Activated B cell treated with CpG ODN at 0.5 μM for 24 hours (primary cell): ENCODE measurements around the gene WSB2. TPM values are rescaled to one million over a fixed set of nuclear protein-coding genes. Genes with fewer than 3 reads are reported as not detected.
"Not testable (repeated sequence)": the region's sequence is repeated elsewhere in the genome, so short reads cannot be mapped to it uniquely, and the experiment has no call there.

ENCODE experiments used
- ATAC-seq: fragments of 200-7000 bp; cut with Tn5 transposase; one replicate; pipeline ENCODE4 v1.10.0; 2021; ENCODE audit warnings: low read depth, mild to moderate bottlenecking, moderate library complexity
- CTCF ChIA-PET: fragments of 350-600 bp; sonication (Branson Sonifier 250); formaldehyde crosslinking; loops from one replicate; lab custom pipeline; 2021; ENCODE audit warnings: antibody characterized with exemption; lab: Charles Lee
- POLR2A ChIA-PET: fragments of 350-600 bp; sonication (Branson Sonifier 250); formaldehyde crosslinking; loops from one replicate; lab custom pipeline; 2021; ENCODE audit warnings: antibody characterized with exemption; lab: Charles Lee
- DNase-seq: peaks from one replicate; pipeline ENCODE4 v3.0.0; 2022
- H3K27ac Mint-ChIP-seq: one replicate; pipeline ENCODE4 v1.8.0; 2020; ENCODE audit warnings: mixed read lengths
- H3K27me3 Mint-ChIP-seq: one replicate; pipeline ENCODE4 v1.8.0; 2021; ENCODE audit warnings: mixed read lengths
- H3K36me3 Mint-ChIP-seq: one replicate; pipeline ENCODE4 v1.8.0; 2021; ENCODE audit warnings: low read depth, mixed read lengths
- H3K4me1 Mint-ChIP-seq: one replicate; pipeline ENCODE4 v1.8.0; 2021; ENCODE audit warnings: mixed read lengths
- H3K4me3 Mint-ChIP-seq: one replicate; pipeline ENCODE4 v1.8.0; 2020; ENCODE audit warnings: mild to moderate bottlenecking, mixed read lengths
- H3K9me3 Mint-ChIP-seq: one replicate; pipeline ENCODE4 v1.8.0; 2020; ENCODE audit warnings: mixed read lengths
- intact Hi-C: fragments of 100-400 bp; cut with micrococcal nuclease; formaldehyde crosslinking; loops from one replicate; pipeline ENCODE4 v1.15.1; 2024
- total RNA-seq: library from RNA; stranded (reverse); gene quantifications from 2 replicates; pipeline ENCODE4 v1.2.3, GENCODE V29; 2022
- TF ChIP-seq, protein P1 (sequence below): fragments of 200-600 bp; IDR thresholded peaks from one replicate; pipeline ENCODE4 v1.8.0; 2022; ENCODE audit warnings: antibody characterized with exemption, mild to moderate bottlenecking

Gene WSB2
- total RNA-seq, 1 donor from 2014 or later = 28.4 TPM

DNA sequence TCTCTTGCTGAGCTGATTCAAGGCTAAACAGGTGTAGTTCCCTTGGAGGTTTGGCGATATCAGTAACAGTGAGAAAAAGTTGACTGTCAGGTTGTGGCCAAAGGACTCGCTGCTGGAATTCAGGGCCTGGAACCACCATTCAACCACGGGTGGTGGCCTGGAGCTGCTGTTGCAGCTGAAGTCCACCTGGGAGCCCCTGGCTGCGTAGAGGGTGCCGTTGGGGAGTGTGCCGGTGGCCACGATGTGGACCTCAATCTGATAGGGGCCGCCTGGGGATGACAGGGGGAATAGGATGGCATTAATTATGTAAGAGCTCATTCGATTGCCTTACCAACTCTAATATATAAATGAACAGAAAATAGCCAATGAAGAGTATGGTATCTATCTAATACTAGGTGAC is 21.2 kb upstream of the WSB2 start:
- Mint-ChIP-seq H3K27me3 (no peaks in the 10 kb centered on the region), H3K4me1 (no peaks in the 10 kb centered on the region), H3K27ac (no peak overlapping the region), H3K4me3 (no peak overlapping the region), H3K9me3 (no peaks in the 10 kb centered on the region), H3K36me3 (no peaks in the 10 kb centered on the region)
- ATAC-seq (no peak), DNase-seq (no peak)
- intact Hi-C loops = no loop called here
- ChIA-PET POLR2A (interaction anchor here (0.7 kb wide), 1 partner anchor 137 kb away, joined by 8 read pairs; no protein-coding TSS in a partner anchor), CTCF (no interaction called here)
- TF ChIP-seq, protein P1, sequence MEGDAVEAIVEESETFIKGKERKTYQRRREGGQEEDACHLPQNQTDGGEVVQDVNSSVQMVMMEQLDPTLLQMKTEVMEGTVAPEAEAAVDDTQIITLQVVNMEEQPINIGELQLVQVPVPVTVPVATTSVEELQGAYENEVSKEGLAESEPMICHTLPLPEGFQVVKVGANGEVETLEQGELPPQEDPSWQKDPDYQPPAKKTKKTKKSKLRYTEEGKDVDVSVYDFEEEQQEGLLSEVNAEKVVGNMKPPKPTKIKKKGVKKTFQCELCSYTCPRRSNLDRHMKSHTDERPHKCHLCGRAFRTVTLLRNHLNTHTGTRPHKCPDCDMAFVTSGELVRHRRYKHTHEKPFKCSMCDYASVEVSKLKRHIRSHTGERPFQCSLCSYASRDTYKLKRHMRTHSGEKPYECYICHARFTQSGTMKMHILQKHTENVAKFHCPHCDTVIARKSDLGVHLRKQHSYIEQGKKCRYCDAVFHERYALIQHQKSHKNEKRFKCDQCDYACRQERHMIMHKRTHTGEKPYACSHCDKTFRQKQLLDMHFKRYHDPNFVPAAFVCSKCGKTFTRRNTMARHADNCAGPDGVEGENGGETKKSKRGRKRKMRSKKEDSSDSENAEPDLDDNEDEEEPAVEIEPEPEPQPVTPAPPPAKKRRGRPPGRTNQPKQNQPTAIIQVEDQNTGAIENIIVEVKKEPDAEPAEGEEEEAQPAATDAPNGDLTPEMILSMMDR = no peak

- H3K4me3 Mint-ChIP-seq, H3K36me3 Mint-ChIP-seq, CTCF ChIA-PET, H3K27me3 Mint-ChIP-seq, H3K4me1 Mint-ChIP-seq, ATAC-seq, DNase-seq, POLR2A ChIA-PET, H3K27ac Mint-ChIP-seq, H3K9me3 Mint-ChIP-seq, intact Hi-C loops: not testable (repeated sequence)
These were observed 20.5 kb upstream of the WSB2 start for GRCh38 chr12:118081521-118081920.

DNA sequence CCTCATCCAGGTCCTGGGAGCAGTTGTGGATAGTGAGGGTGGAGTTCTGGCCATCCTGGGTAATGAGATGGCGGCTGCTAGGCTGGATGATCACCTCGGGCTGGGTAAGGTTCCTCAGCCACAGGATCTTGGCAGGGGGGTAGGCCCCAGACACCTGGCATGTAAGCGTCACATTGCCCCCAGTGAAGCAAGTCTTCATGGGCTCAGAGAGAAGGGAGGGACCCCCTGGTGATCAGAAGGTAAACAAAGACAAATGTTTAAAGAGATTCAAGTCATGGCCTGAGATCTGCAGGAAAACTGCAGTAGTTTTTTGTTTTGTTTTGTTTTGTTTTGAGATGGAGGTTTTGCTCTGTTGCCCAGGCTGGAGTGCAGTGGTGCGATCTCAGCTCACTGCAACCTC is 12.8 kb upstream of the WSB2 start:
- H3K9me3 Mint-ChIP-seq = no peaks in the 10 kb centered on the region
- H3K4me1 Mint-ChIP-seq = no peaks in the 10 kb centered on the region
- no peak for DNase-seq
- ChIA-PET CTCF (no interaction called here), POLR2A (no interaction called here)
- no peaks in the 10 kb centered on the region for H3K27me3 Mint-ChIP-seq
- no peak for ATAC-seq
- no peak overlapping the region for H3K27ac Mint-ChIP-seq
- no peaks in the 10 kb centered on the region for H3K36me3 Mint-ChIP-seq
- no peak overlapping the region for H3K4me3 Mint-ChIP-seq
- TF ChIP-seq, protein P1 = no peak
- intact Hi-C loops = no loop called here

GRCh38 chr12:118070650-118071049 is 9.7 kb upstream of the WSB2 start:
- CTCF ChIA-PET = no interaction called here
- no peaks in the 10 kb centered on the region for H3K36me3 Mint-ChIP-seq
- DNase-seq (no peak), ATAC-seq (no peak)
- POLR2A ChIA-PET = no interaction called here
- intact Hi-C loops = no loop called here
- no peak overlapping the region for H3K4me3 Mint-ChIP-seq
- peaks cover 2% of the 10 kb centered on the region for H3K4me1 Mint-ChIP-seq
- TF ChIP-seq, protein P1 = no peak
- no peak overlapping the region for H3K27ac Mint-ChIP-seq
- H3K27me3 Mint-ChIP-seq = peaks cover 10% of the 10 kb centered on the region
- H3K9me3 Mint-ChIP-seq = no peaks in the 10 kb centered on the region

- Mint-ChIP-seq H3K4me3 (no peak overlapping the region), H3K27me3 (peaks cover 10% of the 10 kb centered on the region), H3K9me3 (no peaks in the 10 kb centered on the region), H3K36me3 (no peaks in the 10 kb centered on the region), H3K27ac (no peak overlapping the region), H3K4me1 (peaks cover 21% of the 10 kb centered on the region)
- ChIA-PET CTCF (no interaction called here), POLR2A (no interaction called here)
- DNase-seq (no peak), ATAC-seq (no peak)
- intact Hi-C loops = no loop called here
- TF ChIP-seq, protein P1 = no peak
These were observed 7.5 kb upstream of the WSB2 start for GRCh38 chr12:118068445-118068844.

DNA sequence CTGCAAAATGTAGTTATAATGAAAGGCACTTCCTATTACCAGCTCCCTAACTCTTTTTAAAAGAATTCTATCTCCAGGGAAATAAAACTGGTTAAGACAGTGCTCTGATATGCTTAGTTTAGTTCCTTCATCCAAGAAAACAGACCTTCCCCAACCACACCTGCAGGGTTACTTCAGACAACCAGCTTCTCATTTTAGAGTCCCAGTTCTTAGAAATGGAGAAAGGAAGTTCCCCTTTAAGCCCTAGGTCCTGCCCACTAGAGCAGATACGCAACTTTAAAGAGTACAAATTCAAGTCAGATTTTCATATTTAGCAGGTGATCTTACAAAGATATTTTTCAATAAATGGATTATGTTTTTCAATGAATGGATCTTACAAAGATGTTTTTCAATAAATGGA is 4.4 kb upstream of the WSB2 start:
- H3K4me3 Mint-ChIP-seq = peak overlapping the region; percentile 13
- intact Hi-C loops = loop anchor here (2.0 kb wide), 1 partner anchor 71 kb away; the partner anchor contains the start of gene PEBP1
- ChIA-PET POLR2A (interaction anchor here (0.5 to 0.9 kb wide), 3 partner anchors 47 to 154 kb away, joined by 4 to 12 read pairs (median 4); partner anchors contain the start of gene RFC5), CTCF (interaction anchor here (1.1 to 2.4 kb wide), 5 partner anchors 9 to 100 kb away, joined by 4 to 8 read pairs (median 4); no protein-coding TSS in a partner anchor)
- DNase-seq (no peak), ATAC-seq (no peak)
- H3K9me3 Mint-ChIP-seq = no peaks in the 10 kb centered on the region
- H3K36me3 Mint-ChIP-seq = peaks cover 2% of the 10 kb centered on the region
- TF ChIP-seq, protein P1 = no peak
- H3K4me1 Mint-ChIP-seq = peaks cover 32% of the 10 kb centered on the region
- peaks cover 10% of the 10 kb centered on the region for H3K27me3 Mint-ChIP-seq
- H3K27ac Mint-ChIP-seq = no peak overlapping the region
